Dermis microvascular lymphatic vessel endothelial cell (primary cell): ENCODE results near the gene FAM83D. TPM values are rescaled to one million over a fixed set of nuclear protein-coding genes. Genes with fewer than 3 reads are reported as not detected.
"Not testable (repeated sequence)": the region's sequence is repeated elsewhere in the genome, so short reads cannot be mapped to it uniquely, and the experiment has no call there.

Source experiments
- DNase-seq, 2 donors: peaks; one replicate each; pipeline versions ENCODE4 v3.0.0 to v3.0.0-alpha.2; 2010; ENCODE audit warnings: low read depth in 2 of 2
- total RNA-seq: library from RNA; depleted of rRNA; stranded (reverse); fragments of >200 nt; gene quantifications from 2 replicates; pipeline ENCODE4 v1.2.1, GENCODE V29; 2014

Gene FAM83D
- total RNA-seq, 1 donor from 2014 or later = 22.3 TPM

- peak in 1 of 2 donors; percentile 42 for DNase-seq
Measured at GRCh38 chr20:38935285-38935684, 9.1 kb downstream of the FAM83D start.

DNA sequence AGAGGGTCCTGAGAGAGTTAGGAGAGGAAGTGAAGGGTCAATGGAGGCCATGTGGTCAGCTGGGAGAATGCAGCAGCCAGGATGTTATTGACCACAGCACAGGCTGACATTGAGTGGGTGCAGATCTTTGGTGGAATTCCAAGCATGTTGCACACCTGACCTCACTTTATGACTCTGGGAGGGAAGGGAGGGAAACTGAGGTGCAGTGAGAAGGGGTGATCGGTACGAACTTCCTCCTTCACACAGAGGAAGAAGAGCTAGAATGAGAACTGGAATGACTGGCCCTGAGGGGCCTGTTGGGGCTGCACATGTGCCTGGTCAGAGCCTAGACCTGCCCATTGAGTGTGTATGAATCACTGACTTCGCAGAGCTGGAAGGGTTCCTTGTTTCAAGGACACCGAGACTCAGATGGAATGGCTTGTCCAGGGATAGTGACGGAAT is 9.8 kb downstream of the FAM83D start:
- DNase-seq = no peak

DNA sequence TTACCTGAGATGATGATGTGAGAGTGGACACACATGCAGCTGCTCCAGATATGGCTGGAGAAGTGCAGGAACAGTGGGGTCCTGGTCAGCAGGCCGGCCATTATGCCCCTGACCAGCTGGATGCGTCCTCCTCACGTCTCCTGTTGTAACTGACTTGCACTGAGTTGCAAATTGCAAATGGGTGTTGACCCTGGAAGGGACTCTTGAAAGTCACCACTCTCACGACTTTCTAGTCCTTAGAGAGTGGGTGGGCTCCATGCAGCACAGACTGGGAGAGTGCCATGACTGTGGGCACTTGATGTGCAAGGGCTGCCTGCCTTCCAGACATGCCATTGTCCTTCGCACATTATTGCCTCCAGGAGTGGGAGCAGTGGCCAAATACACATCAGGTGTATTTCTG is 10.8 kb downstream of the FAM83D start:
- no peak for DNase-seq

DNA sequence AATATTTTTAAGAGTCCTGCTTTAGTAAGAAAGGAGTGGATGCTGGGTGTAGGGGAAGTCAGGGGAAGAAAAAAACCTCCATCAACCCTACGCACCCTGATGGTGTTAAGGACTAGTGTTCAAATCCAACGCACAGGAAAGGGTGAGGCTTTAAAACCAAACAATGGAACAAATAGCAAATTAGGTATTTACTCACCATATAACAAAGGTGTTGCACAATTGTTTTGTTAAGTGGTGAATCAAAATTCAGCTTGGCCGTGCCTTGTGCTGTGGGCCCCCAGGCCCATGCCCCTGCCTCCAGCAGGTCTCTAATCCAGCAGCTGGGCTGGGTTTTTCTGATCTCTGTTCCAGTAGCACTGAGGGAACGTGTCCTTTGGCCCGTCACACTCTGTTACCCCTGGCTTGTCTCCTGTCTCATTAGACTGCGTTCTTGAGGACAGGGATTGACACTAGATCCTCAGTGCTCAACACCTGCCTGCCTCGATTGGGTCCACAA is 11.8 kb downstream of the FAM83D start:
- DNase-seq = no peak

GRCh38 chr20:38939686-38940085 is 13.5 kb downstream of the FAM83D start:
- DNase-seq = peak; percentile 68 to 72

DNA sequence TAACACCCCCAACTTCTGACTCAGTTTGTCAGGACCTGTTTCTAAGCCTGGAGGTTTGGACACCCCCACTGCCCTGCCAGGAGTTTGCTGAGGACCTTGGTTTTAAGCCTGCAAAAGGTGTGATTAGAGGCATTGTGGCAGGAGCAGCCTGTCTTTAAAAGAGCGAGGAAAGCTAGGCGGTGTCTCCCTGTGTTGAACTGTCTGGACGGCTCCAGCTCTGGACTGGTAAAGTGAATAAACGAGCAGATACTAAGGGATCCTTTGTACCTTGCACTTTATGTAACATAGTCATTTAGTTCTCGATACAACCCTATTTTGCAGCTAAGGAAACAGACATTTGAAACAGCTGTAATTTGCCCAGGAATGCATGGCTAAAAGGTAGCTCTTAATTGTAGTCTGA is 14.4 kb downstream of the FAM83D start:
- no peak for DNase-seq

GRCh38 chr20:38941726-38942389 is 15.6 kb downstream of the FAM83D start:
- DNase-seq = no peak

- DNase-seq = no peak
Measured at GRCh38 chr20:38945012-38945411, 18.8 kb downstream of the FAM83D start.

GRCh38 chr20:38946836-38947235 is 20.6 kb downstream of the FAM83D start:
- no peak for DNase-seq

GRCh38 chr20:38947931-38948362 is 21.7 kb downstream of the FAM83D start:
- DNase-seq = no peak

GRCh38 chr20:38950254-38950653 is 24.0 kb downstream of the FAM83D start:
- DNase-seq = no peak

DNA sequence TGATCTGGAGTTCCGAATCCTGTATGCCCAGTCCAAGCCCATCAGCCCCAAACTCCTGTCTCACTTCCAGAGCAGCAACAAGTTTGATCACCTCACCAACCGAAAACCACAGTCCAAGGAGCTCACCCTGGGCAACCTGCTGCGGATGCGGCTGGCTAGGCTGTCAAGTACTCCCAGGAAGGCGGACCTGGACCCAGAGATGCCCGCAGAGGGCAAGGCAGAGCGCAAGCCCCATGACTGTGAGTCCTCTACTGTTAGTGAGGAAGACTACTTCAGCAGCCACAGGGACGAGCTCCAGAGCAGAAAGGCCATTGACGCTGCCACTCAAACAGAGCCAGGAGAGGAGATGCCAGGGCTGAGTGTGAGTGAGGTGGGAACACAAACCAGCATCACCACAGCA is 25.4 kb downstream of the FAM83D start:
- DNase-seq = no peak

DNA sequence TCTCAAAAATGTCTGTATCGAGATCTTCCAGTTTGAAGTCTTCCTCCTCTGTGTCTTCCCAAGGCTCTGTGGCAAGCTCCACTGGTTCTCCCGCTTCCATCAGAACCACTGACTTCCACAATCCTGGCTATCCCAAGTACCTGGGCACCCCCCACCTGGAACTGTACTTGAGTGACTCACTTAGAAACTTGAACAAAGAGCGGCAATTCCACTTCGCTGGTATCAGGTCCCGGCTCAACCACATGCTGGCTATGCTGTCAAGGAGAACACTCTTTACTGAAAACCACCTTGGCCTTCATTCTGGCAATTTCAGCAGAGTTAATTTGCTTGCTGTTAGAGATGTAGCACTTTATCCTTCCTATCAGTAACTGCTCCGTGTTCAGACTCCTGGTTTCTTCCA is 25.9 kb downstream of the FAM83D start:
- DNase-seq = no peak

DNA sequence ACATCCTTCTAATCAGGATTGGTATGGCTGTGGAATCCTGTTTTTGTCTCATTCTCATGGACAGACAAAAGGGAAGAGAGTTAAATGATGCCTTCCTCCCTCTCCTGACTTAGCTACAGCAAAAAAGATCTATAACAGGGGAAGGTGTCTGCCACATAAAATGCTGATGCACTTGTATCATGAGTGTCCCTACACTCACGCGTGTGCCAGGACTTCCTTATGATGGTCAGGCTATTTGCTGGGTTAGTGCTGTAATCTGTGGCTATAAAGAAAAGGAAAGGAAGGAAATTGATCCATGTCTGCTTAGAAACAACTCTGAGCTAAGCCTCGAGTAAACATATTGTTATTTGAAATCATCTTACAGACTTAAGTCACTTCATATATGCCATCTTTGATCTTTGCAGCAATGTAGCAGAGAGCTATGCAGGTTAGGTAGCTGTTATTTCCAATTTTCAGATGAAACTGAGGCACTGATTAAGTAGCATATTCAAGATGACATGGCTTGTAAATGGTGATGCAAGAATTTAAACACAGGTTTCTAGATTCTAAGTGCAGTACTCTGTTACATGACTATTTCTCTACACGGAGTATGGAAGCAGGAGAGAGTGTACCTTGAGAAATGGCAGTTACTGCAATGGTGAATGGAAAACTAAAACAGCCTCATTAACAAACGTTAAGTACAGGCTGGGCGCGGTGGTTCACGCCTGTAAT is 27.6 kb downstream of the FAM83D start:
- DNase-seq = no peak

DNA sequence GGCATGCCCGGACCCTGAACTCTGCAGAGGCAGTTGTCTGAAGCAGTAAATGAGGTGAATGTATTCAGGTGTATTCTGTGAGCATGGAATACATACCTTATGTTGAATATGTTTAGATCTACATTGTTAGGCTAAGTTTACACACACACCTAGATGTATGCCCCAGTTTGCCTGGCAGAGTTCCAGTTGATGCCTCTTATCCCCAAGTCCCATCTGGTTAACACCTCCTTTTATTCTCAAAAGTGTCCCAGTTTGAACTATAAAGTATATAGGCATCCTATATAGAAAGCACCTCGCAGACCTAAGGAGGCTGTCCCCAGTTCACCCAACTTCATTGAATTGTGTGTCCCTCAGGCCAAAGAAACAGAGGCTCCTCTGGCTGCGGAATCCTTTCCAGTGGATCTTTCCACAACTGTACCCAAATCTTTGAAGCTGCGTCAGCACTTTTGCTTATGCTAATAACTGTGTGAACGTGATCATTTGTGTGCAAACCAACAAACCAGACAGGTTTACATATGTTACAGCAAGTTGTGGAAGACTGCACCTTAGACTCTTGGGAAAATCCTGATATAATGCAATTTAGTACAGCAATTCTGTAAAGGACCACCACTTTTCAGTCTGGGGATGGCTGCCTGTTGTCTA is 31.1 kb downstream of the FAM83D start:
- no peak for DNase-seq

DNA sequence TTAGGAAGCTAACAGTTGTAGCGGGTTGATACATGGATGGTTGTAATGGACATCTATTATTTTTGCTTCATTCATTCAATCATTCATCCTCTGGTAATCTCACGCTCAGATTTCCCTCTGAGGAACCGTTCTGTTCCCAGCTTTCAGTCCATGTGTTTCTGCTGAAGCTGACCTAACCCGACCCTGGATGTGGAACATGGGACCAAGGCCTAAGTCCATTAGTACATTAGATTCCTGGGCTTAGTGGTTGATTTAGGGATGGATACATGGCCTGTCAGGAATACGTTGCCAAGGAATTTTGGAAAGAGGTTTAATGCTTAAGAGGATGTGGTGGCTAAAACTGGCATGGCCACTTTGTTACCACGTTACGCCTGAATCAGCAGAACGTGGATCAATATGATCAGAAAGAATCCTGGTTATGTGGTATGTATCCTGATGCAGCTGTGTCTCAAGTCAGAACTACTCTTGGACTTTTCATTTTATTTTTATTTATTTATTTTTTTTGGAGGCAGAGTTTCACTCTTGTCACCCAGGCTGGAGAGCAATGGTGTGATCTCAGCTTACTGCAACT is 31.8 kb downstream of the FAM83D start:
- DNase-seq = no peak

DNA sequence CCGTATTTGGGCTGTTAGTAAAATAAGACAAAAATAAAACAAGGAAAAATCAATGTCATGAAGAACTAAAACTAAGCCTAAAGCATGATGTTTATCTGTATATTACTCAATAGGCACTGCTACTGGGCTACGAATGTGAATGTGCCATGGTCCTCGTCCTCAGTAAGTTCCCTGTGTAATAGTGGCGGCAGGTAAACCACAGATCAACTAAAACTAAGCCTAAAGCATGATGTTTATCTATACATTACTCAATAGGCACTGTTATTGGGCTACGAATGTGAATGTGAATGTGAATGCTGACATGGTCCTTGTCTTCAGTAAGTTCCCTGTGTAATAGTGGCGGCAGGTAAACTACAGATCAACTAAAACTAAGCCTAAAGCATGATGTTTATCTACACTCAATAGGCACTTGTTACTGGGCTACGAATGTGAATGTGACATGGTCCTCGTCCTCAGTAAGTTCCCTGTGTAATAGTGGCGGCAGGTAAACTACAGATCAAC is 34.0 kb downstream of the FAM83D start:
- not testable (repeated sequence) for DNase-seq

- DNase-seq = no peak
Measured at GRCh38 chr20:38961530-38962043, 35.4 kb downstream of the FAM83D start.

DNA sequence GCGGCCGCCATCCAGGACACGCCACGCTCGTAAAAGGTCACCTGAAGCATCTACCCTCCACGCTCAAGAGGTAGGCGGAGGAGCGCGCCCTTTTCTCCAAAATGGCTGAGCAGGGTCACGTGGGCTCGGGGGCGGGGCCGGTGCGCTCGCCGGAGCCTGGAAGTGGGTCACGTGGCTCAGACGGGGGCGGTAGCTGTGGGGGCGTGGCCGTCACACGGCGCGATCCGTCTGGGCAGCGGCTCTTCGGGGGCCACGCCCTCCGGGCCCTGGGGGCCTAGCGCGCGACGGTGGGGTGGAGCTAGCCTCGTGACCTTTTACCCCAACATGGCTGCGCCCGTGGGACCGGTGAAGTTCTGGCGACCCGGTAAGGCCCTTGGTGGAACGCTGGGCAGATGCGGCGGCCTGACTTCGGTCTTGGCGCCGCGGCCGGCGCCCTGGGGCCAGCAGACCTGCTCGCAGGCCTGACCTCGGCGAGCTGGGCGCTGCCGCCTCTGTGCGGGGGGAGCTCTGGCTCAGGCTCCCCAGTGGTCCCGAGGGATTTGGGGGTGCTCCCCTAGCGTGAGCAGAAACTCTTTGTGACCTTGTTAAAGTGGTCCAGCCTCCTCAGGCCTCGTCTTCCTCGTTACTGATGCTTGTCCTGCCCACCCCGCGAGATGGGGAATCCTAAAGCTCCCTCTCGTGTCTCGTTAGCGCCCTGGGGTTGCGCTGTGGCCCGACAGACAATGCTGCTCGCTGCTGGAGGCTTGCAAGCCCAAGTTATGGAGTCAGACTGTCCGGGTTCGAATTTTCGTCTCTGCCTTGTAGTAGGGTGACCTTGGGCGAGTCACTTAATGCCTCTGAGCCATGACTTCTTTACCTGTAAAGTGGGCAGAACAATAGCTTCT is 36.1 kb downstream of the FAM83D start, which contains the start of gene DHX35:
Gene DHX35 (plus strand): TSS at position 301 of the 884 bp plus-strand sequence. CDS start 24 bp downstream, at position 325.
- DNase-seq = peak; percentile 87 to 97

GRCh38 chr20:38962928-38963401 is 36.7 kb downstream of the FAM83D start:
- DNase-seq = no peak
